HEK293 (cell line): Measurements from ENCODE around the gene PDE4A.
A peak's percentile ranks its signal among the peaks of the same experiment; 100 is the strongest.

Experiments
- CTCF ChIA-PET: fragments of 350-600 bp; formaldehyde crosslinking; extraction: SDS; loops from one replicate; lab custom pipeline; 2021; ENCODE audit warnings: antibody characterized with exemption; lab: Yijun Ruan, JAX
- POLR2A ChIA-PET: fragments of 300-600 bp; formaldehyde crosslinking; extraction: SDS; loops from one replicate; lab custom pipeline; 2020; ENCODE audit warnings: antibody characterized with exemption, inconsistent platforms; lab: Yijun Ruan, JAX
- H3K27ac ChIP-seq: fragments of 200-500 bp; sonication (Bioruptor generic); 2 replicates; pipeline ENCODE4 v1.5.1; 2014; ENCODE audit warnings: low read depth, low read length, control low read depth, inconsistent platforms; ENCODE audit errors: extremely low read depth
- H3K36me3 ChIP-seq, 2 experiments: fragments of 200-500 bp in 1 of 2; sonication (Bioruptor generic) in 1 of 2; 1 replicate in 1 of 2; 2 replicates in 1 of 2; pipeline ENCODE4 v1.5.1; 2014 to 2017; ENCODE audit warnings: inconsistent platforms in 2 of 2, low read length in 2 of 2; ENCODE audit not compliant: control insufficient read depth in 2 of 2, insufficient read depth in 1 of 2
- H3K4me1 ChIP-seq: fragments of 200-500 bp; sonication (Bioruptor generic); 2 replicates; pipeline ENCODE4 v1.5.1; 2014; ENCODE audit warnings: mild to moderate bottlenecking, low read length, inconsistent platforms; ENCODE audit not compliant: control insufficient read depth, insufficient read depth
- H3K4me3 ChIP-seq: 2 replicates; pipeline ENCODE4 v1.5.1; 2011; ENCODE audit warnings: low read depth, mild to moderate bottlenecking, control low read depth, low read length, moderate library complexity
- H3K9me3 ChIP-seq: fragments of 200-500 bp; sonication (Bioruptor generic); 2 replicates; pipeline ENCODE4 v1.5.1; 2014; ENCODE audit warnings: low read depth, low read length, inconsistent platforms; ENCODE audit not compliant: control insufficient read depth, insufficient read depth
- BCL11B ChIP-seq: fragments of 450-650 bp; formaldehyde crosslinking; IDR thresholded peaks from 2 replicates; pipeline ENCODE4 v1.5.1; 2016; ENCODE audit warnings: low read depth, missing biosample characterization, missing genetic modification characterization
- GFI1B ChIP-seq: fragments of 450-650 bp; formaldehyde crosslinking; IDR thresholded peaks from 2 replicates; pipeline ENCODE4 v1.5.1; 2016; ENCODE audit warnings: missing biosample characterization, missing genetic modification characterization
- HOXD13 ChIP-seq: sonication (generic); formaldehyde crosslinking; IDR thresholded peaks from 2 replicates; pipeline ENCODE4 v1.8.0; 2022; ENCODE audit warnings: missing genetic modification reagents, borderline replicate concordance
- OSR2 ChIP-seq: fragments of 450-650 bp; formaldehyde crosslinking; IDR thresholded peaks from 2 replicates; pipeline ENCODE4 v1.5.1; 2016; ENCODE audit warnings: missing biosample characterization, missing genetic modification characterization
- SETDB1 ChIP-seq: IDR thresholded peaks from one replicate; pipeline ENCODE4 v1.6.1; 2017; ENCODE audit warnings: mild to moderate bottlenecking, low read length, moderate library complexity, mixed read lengths; ENCODE audit not compliant: insufficient read length
- WT1 ChIP-seq: fragments of 450-650 bp; formaldehyde crosslinking; IDR thresholded peaks from 2 replicates; pipeline ENCODE4 v1.5.1; 2016; ENCODE audit warnings: missing biosample characterization, missing genetic modification characterization
- YY2 ChIP-seq: fragments of 450-650 bp; formaldehyde crosslinking; IDR thresholded peaks from 2 replicates; pipeline ENCODE4 v1.5.1; 2016; ENCODE audit warnings: missing biosample characterization, missing genetic modification characterization
- ZBTB7A ChIP-seq: fragments of 450-650 bp; formaldehyde crosslinking; IDR thresholded peaks from 2 replicates; pipeline ENCODE4 v1.5.1; 2016; ENCODE audit warnings: low read depth, missing biosample characterization, missing genetic modification characterization
- ZNF140 ChIP-seq: fragments of 450-650 bp; formaldehyde crosslinking; IDR thresholded peaks from 2 replicates; pipeline ENCODE4 v1.5.1; 2016; ENCODE audit warnings: missing biosample characterization, missing genetic modification characterization
- ZNF157 ChIP-seq: fragments of 450-650 bp; formaldehyde crosslinking; IDR thresholded peaks from 2 replicates; pipeline ENCODE4 v1.5.1; 2016; ENCODE audit warnings: missing biosample characterization, missing genetic modification characterization
- ZNF221 ChIP-seq: fragments of 450-650 bp; formaldehyde crosslinking; IDR thresholded peaks from 2 replicates; pipeline ENCODE4 v1.5.1; 2017; ENCODE audit warnings: missing biosample characterization, missing genetic modification characterization, borderline replicate concordance
- ZNF23 ChIP-seq: fragments of 450-650 bp; formaldehyde crosslinking; IDR thresholded peaks from 2 replicates; pipeline ENCODE4 v1.5.1; 2016; ENCODE audit warnings: missing biosample characterization, missing genetic modification characterization, borderline replicate concordance
- ZNF354C ChIP-seq: fragments of 450-650 bp; formaldehyde crosslinking; IDR thresholded peaks from 2 replicates; pipeline ENCODE4 v1.5.1; 2016; ENCODE audit warnings: missing biosample characterization, missing genetic modification characterization, low read depth, borderline replicate concordance
- ZNF426 ChIP-seq: fragments of 450-650 bp; formaldehyde crosslinking; IDR thresholded peaks from 2 replicates; pipeline ENCODE4 v1.5.1; 2017; ENCODE audit warnings: missing biosample characterization, missing genetic modification characterization, mild to moderate bottlenecking, inconsistent platforms, moderate library complexity
- ZNF514 ChIP-seq: fragments of 450-650 bp; formaldehyde crosslinking; IDR thresholded peaks from 2 replicates; pipeline ENCODE4 v1.5.1; 2016; ENCODE audit warnings: missing biosample characterization, missing genetic modification characterization
- ZNF530 ChIP-seq: fragments of 450-650 bp; formaldehyde crosslinking; IDR thresholded peaks from 2 replicates; pipeline ENCODE4 v1.5.1; 2016; ENCODE audit warnings: low read depth, missing biosample characterization, missing genetic modification characterization
- ZNF555 ChIP-seq: fragments of 450-650 bp; formaldehyde crosslinking; conservative IDR thresholded peaks from 2 replicates; pipeline ENCODE4 v1.5.1; 2017; ENCODE audit warnings: missing biosample characterization, mild to moderate bottlenecking, missing genetic modification characterization, inconsistent platforms
- ZNF561 ChIP-seq: fragments of 450-650 bp; IDR thresholded peaks from 2 replicates; pipeline ENCODE4 v1.5.1; 2018; ENCODE audit warnings: missing biosample characterization, missing genetic modification characterization, borderline replicate concordance
- ZNF747 ChIP-seq: fragments of 450-650 bp; formaldehyde crosslinking; IDR thresholded peaks from 2 replicates; pipeline ENCODE4 v1.5.1; 2016; ENCODE audit warnings: missing biosample characterization, missing genetic modification characterization
- ZNF768 ChIP-seq: fragments of 450-650 bp; formaldehyde crosslinking; IDR thresholded peaks from 2 replicates; pipeline ENCODE4 v1.5.1; 2018; ENCODE audit warnings: missing biosample characterization, mild to moderate bottlenecking, missing genetic modification characterization
- ZNF830 ChIP-seq: fragments of 450-650 bp; IDR thresholded peaks from 2 replicates; pipeline ENCODE4 v1.5.0; 2018; ENCODE audit warnings: missing biosample characterization, missing genetic modification characterization, low read depth, mild to moderate bottlenecking, moderate library complexity
- ZNF843 ChIP-seq: fragments of 450-650 bp; formaldehyde crosslinking; IDR thresholded peaks from 2 replicates; pipeline ENCODE4 v1.5.1; 2016; ENCODE audit warnings: missing biosample characterization, missing genetic modification characterization
- TF ChIP-seq, protein P1 (sequence below): fragments of 450-650 bp; formaldehyde crosslinking; IDR thresholded peaks from 2 replicates; pipeline ENCODE4 v1.5.1; 2017; ENCODE audit warnings: missing biosample characterization, missing genetic modification characterization
- TF ChIP-seq, protein P2 (sequence below): fragments of 450-650 bp; formaldehyde crosslinking; IDR thresholded peaks from 2 replicates; pipeline ENCODE4 v1.5.1; 2017; ENCODE audit warnings: missing biosample characterization, missing genetic modification characterization
- TF ChIP-seq, protein P3 (sequence below): fragments of 450-650 bp; formaldehyde crosslinking; IDR thresholded peaks from 2 replicates; pipeline ENCODE4 v1.5.1; 2017; ENCODE audit warnings: missing biosample characterization, missing genetic modification characterization
- TF ChIP-seq, protein P4 (sequence below): fragments of 450-650 bp; formaldehyde crosslinking; IDR thresholded peaks from 2 replicates; pipeline ENCODE4 v1.5.1; 2016; ENCODE audit warnings: missing biosample characterization, missing genetic modification characterization

The PDE4A gene

DNA sequence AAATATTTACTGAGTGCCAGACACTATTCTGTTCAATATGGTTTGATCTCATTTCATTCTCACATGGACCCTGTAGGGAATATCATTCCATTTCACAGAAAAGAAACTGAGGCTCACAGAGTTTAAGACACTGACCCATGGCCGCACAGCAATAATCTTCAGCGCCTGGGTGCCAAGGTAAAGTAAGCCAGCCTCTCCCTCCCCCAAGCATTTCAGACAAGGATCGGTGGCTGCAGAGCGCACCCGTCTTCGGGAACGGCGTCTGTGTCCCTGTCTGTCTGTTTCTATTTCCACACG is 4.3 kb upstream of the PDE4A start:
- Histone ChIP-seq H3K36me3 (no peaks in the 10 kb centered on the region), H3K27ac (peak overlapping the region; percentile 44; the same call in 1 of the 2 replicates), H3K9me3 (no peaks in the 10 kb centered on the region), H3K4me1 (peaks cover 8% of the 10 kb centered on the region; the same call in 1 of the 2 replicates), H3K4me3 (peak overlapping the region; percentile 51)
- POLR2A ChIA-PET: interaction anchor here (0.7 to 1.6 kb wide), 3 partner anchors 10 to 36 kb away, joined by 3 to 5 read pairs (median 3); partner anchors contain the start of genes CDC37 and TYK2
- CTCF ChIA-PET: interaction anchor here (0.6 to 9.1 kb wide), 31 partner anchors 11 to 919 kb away, joined by 3 to 193 read pairs (median 4); partner anchors contain the start of genes CDC37, CDKN2D and ICAM5
- 0 out of 2 replicates have a peak, but pooled peaks have one; percentile 17 for TF ChIP-seq ZNF768 (tag by site-specific recombination)
- no peak for TF ChIP-seq ZNF354C
- TF ChIP-seq, protein P1, sequence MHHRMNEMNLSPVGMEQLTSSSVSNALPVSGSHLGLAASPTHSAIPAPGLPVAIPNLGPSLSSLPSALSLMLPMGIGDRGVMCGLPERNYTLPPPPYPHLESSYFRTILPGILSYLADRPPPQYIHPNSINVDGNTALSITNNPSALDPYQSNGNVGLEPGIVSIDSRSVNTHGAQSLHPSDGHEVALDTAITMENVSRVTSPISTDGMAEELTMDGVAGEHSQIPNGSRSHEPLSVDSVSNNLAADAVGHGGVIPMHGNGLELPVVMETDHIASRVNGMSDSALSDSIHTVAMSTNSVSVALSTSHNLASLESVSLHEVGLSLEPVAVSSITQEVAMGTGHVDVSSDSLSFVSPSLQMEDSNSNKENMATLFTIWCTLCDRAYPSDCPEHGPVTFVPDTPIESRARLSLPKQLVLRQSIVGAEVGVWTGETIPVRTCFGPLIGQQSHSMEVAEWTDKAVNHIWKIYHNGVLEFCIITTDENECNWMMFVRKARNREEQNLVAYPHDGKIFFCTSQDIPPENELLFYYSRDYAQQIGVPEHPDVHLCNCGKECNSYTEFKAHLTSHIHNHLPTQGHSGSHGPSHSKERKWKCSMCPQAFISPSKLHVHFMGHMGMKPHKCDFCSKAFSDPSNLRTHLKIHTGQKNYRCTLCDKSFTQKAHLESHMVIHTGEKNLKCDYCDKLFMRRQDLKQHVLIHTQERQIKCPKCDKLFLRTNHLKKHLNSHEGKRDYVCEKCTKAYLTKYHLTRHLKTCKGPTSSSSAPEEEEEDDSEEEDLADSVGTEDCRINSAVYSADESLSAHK (tag by site-specific recombination): peak; percentile 94

DNA sequence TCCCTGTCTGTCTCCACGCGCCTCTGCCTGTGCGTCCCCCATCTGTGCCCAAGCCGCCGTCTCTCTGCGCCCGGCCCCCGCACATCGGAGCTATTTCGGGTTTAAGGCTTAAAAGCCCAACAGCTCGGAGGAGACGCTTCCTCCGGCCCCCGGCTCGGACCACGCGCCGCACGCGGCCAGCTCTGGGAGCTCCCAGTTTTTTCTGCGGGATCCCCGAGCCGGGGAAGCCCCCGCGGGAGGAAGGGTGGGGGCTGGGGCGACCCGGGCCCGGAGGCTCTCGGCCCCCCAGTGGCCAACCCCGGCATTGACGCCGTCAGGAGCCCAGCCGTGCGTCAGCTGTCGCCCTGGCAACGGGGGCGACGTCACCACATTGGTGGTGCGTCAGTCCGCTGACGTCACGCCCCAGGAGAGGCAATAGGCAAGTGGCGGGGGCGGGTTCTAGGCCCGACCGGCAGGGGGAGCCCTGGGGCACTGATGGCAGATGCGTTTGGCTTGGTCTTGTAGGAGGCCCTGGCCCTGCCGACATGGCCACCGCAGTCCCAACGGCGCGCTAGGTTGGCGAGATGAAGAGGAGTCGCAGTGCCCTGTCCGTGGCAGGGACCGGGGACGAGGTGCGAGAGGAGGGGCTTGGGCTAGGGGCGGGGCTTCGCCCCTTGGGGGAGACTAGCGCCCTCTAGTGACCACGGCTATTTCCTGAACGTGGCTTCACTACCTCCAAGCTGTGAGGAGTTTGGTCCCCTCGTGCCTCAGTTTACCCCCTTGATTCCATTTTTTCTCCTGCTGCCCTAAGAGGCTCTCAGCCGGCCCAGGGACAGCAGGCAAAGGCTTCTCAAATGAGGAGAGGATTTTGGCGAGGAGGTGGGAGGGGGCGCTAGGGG is 3.7 kb upstream of the PDE4A start:
- Histone ChIP-seq H3K27ac (peak overlapping the region; percentile 44; the same call in 1 of the 2 replicates), H3K4me3 (peak overlapping the region; percentile 51), H3K36me3 (no peaks in the 10 kb centered on the region), H3K4me1 (peaks cover 8% of the 10 kb centered on the region; the same call in 1 of the 2 replicates), H3K9me3 (no peaks in the 10 kb centered on the region)
- ChIA-PET POLR2A (interaction anchor here (0.7 to 1.6 kb wide), 3 partner anchors 11 to 36 kb away, joined by 3 to 5 read pairs (median 3); partner anchors contain the start of genes CDC37 and TYK2), CTCF (interaction anchor here (0.5 to 9.1 kb wide), 43 partner anchors 11 to 918 kb away, joined by 3 to 193 read pairs (median 3); partner anchors contain the start of genes CDC37, CDKN2D and ICAM5)
- TF ChIP-seq YY2 (tag by site-specific recombination) (peak; percentile 65), ZNF426 (no peak), ZNF514 (no peak), ZNF140 (tag by site-specific recombination) (no peak), ZNF530 (tag by site-specific recombination) (no peak), ZNF157 (no peak; the same call in 1 of the 2 replicates), BCL11B (peak; percentile 55; the same call in 1 of the 2 replicates), ZNF555 (tag by site-specific recombination) (no peak), ZNF843 (tag by site-specific recombination) (peak; percentile 94), SETDB1 (peak; percentile 64), ZNF221 (tag by site-specific recombination) (no peak), ZBTB7A (tag by site-specific recombination) (peak; percentile 97), OSR2 (tag by site-specific recombination) (peak; percentile 57; the same call in 1 of the 2 replicates), HOXD13 (CRISPR knock-in tag) (no peak), ZNF23 (tag by site-specific recombination) (no peak), ZNF747 (no peak), ZNF561 (tag by site-specific recombination) (peak; percentile 69; the same call in 1 of the 2 replicates), GFI1B (tag by site-specific recombination) (no peak; the same call in 1 of the 2 replicates), ZNF830 (tag by site-specific recombination) (no peak), WT1 (tag by site-specific recombination) (peak; percentile 68; the same call in 1 of the 2 replicates)
- TF ChIP-seq, protein P2, sequence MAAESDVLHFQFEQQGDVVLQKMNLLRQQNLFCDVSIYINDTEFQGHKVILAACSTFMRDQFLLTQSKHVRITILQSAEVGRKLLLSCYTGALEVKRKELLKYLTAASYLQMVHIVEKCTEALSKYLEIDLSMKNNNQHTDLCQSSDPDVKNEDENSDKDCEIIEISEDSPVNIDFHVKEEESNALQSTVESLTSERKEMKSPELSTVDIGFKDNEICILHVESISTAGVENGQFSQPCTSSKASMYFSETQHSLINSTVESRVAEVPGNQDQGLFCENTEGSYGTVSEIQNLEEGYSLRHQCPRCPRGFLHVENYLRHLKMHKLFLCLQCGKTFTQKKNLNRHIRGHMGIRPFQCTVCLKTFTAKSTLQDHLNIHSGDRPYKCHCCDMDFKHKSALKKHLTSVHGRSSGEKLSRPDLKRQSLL (tag by site-specific recombination): no peak
- TF ChIP-seq, protein P3, sequence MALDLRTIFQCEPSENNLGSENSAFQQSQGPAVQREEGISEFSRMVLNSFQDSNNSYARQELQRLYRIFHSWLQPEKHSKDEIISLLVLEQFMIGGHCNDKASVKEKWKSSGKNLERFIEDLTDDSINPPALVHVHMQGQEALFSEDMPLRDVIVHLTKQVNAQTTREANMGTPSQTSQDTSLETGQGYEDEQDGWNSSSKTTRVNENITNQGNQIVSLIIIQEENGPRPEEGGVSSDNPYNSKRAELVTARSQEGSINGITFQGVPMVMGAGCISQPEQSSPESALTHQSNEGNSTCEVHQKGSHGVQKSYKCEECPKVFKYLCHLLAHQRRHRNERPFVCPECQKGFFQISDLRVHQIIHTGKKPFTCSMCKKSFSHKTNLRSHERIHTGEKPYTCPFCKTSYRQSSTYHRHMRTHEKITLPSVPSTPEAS (tag by site-specific recombination): peak; percentile 75
- TF ChIP-seq, protein P4, sequence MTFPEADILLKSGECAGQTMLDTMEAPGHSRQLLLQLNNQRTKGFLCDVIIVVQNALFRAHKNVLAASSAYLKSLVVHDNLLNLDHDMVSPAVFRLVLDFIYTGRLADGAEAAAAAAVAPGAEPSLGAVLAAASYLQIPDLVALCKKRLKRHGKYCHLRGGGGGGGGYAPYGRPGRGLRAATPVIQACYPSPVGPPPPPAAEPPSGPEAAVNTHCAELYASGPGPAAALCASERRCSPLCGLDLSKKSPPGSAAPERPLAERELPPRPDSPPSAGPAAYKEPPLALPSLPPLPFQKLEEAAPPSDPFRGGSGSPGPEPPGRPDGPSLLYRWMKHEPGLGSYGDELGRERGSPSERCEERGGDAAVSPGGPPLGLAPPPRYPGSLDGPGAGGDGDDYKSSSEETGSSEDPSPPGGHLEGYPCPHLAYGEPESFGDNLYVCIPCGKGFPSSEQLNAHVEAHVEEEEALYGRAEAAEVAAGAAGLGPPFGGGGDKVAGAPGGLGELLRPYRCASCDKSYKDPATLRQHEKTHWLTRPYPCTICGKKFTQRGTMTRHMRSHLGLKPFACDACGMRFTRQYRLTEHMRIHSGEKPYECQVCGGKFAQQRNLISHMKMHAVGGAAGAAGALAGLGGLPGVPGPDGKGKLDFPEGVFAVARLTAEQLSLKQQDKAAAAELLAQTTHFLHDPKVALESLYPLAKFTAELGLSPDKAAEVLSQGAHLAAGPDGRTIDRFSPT: peak; percentile 95
